ENCODE measurements around the gene TMEM207.
"Not testable (repeated sequence)": the region's sequence is repeated elsewhere in the genome, so short reads cannot be mapped to it uniquely, and the experiment has no call there.

TMEM207 gene

DNA sequence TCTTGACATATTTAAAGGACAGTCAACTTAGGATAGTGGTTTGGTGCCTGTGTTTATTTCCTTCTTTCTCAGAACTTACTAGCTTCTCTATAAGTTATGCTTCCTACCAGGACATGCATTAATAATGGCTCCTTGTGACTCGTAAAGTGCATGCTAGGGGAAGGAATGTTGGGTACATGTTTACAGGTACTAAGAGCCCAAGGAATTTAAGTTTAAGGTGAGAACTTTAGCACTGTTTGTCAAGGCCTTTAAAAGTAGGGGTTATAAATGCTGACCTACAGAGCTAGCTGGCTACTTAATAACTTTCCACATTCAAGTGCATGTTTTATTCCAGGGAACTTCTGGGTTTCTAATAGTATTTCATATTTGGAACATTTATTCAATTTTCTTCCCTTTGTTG, at the start of gene TMEM207:
TSS of gene TMEM207 (minus strand) at position 101 of the 400 bp plus-strand sequence. CDS start at position 9, 92 bp downstream.
- no peak for DNase-seq (ENCODE audit: low read depth)

DNA sequence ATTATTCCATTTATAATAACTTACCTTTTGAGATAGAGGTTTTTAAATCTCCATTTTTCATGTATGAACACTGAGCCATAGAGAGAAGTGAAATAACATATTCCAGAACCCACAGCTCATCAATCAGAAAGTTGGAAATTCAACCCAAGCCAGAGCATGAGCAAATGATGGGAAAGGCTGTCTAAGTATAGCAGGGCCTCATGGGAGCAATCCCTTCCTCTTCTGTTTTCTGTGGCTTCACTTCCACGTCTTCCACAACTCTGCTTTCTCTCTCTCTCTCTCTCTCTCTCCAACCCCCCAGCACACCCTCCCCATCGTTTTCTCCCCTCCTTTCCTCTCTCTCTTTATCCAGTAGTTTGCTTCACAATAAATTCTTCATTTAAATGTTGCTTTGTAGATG, 49.4 kb upstream of the TMEM207 start:
- DNase-seq (ENCODE audit: low read depth) = no peak

DNA sequence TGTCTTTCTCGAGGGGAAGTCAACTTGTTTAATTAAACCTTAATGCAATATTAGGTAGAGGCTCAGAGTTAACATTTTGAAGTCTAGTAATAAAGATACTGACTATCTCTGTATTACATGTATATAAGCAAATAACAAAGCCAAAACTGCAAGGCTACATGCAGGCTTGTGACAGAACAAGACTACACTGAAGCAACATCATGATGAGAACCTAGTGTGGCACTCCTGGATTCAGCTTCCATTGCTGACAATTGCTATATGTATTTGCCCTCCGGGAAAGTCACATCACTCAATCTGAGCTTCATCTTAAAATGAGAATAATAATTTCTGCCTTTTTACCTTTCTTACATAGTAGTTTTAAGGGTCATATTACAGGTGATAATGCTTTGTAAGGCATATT, 48.6 kb upstream of the TMEM207 start:
- no peak for DNase-seq (ENCODE audit: low read depth)

GRCh38 chr3:190497811-190498210, 48.1 kb upstream of the TMEM207 start:
- no peak for DNase-seq (ENCODE audit: low read depth)

GRCh38 chr3:190496859-190497258, 47.2 kb upstream of the TMEM207 start:
- no peak for DNase-seq (ENCODE audit: low read depth)

DNA sequence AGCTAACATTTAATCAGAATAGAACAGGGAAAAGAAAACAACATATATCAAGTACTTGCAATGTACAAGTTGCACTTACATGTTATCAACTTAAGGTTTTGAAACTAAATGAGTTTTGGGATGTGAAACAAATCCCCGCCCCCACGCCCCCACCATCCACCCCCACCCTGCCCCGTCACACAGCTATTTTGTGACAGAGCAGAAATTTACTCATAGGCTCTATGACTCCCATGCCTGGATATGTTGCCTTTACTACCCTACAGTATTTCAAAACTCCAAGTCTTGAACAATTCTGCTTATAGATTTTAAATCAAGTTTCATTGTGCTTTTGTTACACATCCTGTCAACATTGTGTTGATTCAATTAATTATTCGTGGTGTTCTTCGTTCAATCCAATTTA, 46.1 kb upstream of the TMEM207 start:
- no peak for DNase-seq (ENCODE audit: low read depth)

DNA sequence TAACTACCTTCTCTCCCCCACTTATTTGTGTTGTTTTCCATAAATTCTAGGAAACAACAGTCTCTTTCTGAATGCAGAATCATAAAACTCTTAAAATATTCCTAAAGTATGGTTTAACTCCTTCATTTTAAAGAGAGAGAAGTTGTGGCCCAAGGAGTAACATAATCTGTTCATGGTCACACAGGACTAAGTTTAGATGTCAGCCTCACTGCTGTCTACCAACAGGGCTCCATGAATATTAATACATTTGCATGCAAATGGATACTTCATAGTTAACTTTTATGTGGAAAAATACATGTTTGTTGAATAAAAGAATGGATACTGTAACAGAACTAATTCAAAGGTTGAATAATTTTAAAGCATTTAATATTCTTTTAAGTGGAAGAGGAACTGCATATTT, 45.7 kb upstream of the TMEM207 start:
- DNase-seq (ENCODE audit: low read depth) = no peak

GRCh38 chr3:190494907-190495306, 45.2 kb upstream of the TMEM207 start:
- DNase-seq (ENCODE audit: low read depth) = no peak

DNA sequence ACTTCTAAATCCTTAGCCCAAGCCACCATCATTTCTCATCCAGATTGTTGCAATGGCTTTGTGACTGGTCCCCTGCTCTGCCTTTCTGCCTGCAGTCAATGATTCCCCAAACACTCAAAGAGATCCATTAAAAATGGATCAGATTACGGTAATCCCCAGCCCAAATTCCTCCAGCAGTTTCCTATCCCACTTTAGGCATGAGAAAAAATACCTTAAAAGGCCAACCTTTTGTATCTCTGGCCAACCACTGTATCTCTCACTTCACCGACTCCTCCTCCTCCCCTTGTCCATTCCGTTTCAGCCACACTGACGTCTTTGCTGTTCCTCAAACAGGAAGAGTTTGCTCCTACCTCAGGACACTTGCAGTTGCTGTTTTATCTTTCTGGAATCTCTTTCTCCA, 43.3 kb upstream of the TMEM207 start:
- DNase-seq (ENCODE audit: low read depth) = no peak

GRCh38 chr3:190492129-190492528, 42.4 kb upstream of the TMEM207 start:
- DNase-seq (ENCODE audit: low read depth) = no peak

GRCh38 chr3:190491533-190492054, 41.9 kb upstream of the TMEM207 start:
- DNase-seq (ENCODE audit: low read depth) = no peak

DNA sequence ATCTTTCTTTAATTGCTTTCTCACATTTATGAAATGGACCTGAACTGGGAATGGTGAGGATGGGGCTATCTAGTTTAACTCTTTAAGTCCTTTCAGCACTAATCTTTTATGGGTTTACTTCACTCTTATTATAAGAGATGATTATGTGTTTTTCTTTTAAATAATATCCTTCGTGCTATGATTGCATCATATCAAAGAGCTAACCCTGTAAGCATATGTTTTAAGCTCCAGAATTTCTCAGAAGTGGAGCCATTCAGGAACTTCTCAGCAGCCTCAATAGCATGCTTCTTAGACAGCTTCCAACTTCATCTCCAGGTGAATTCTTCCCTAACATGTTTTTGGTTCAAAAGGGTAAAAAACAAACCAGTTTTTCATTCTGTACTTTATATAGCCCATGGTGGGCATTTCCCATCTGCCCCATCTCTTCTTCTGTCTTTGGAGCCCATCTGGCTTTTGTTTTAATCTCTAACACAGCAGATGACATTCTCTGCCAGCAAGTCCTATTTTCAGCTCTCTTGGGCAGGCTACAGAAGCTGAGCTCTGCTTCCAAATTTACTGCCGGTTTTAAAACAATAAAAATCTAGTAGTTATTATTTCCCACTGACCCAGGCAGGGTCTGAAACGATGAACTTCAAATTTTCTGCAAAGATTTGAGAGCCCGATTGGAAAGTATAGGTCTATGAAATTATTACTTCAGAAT, 37.4 kb upstream of the TMEM207 start:
- no peak for DNase-seq (ENCODE audit: low read depth)

DNA sequence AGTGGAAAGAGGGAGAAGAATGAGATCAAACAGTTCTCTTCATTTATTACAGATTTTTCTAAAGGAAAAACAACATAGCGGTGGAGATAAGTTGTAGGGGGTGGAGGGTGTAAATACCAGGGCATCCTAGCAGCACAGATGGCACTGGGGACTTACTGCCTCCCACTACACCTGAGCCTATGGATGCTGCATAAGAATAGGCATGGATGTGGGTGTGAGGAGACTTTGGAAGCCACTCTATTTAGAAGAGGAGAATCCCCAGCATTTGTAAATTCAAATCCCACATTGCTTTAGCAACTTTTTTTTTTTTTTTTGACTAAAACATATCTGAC, 36.8 kb upstream of the TMEM207 start:
- no peak for DNase-seq (ENCODE audit: low read depth)

GRCh38 chr3:190485830-190486532, 36.3 kb upstream of the TMEM207 start:
- DNase-seq (ENCODE audit: low read depth) = no peak

DNA sequence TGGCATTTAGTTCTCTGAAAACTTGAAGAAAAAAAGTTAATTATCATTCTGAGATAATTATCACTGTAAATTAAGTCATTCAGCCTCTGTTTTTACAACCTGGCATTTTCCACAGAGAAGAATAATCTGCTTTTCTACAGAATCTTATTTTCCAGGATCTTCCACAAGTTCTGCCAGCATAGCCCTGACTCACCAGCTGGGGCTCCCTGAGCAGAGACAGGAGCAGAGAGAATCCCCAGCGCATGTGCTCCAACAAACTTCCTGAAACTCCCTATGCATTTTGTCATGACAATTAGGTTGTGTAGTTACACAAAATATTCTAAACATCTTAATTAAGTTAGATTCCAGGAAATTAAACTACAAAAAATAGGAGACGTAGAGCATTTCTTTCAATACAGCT, 32.1 kb upstream of the TMEM207 start:
- DNase-seq (ENCODE audit: low read depth) = no peak

DNA sequence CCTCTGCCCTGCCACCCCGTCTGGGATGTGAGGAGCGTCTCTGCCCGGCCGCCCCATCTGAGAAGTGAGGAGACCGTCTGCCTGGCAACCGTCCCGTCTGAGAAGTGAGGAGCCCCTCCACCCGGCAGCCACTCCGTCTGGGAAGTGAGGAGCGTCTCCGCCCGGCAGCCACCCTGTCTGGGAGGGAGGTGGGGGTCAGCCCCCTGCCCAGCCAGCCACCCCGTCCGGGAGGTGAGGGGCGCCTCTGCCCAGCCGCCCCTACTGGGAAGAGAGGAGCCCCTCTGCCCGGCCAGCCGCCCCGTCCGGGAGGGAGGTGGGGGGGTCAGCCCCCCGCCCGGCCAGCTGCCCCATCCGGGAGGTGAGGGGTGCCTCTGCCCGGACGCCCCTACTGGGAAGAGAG, 23.6 kb upstream of the TMEM207 start:
- DNase-seq (ENCODE audit: low read depth) = not testable (repeated sequence)

DNA sequence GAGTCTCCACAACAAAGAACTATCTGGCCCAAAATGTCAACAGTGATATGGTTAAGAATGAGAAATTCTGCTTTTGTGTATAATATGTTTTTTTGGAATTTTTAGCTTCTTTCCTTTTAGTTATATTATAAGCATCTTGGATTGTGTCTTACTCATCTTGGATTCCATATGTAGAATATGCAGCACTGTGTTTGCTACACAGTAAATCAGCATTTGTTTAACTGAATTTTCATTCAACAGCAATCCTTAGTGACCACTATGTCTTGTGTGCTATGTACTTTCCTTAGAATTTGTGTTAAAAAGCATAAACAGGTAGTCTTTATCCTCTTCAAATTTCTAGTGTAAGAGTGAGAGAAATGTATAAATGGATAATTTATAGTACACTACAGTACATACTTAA, 18.2 kb upstream of the TMEM207 start:
- DNase-seq (ENCODE audit: low read depth) = no peak

DNA sequence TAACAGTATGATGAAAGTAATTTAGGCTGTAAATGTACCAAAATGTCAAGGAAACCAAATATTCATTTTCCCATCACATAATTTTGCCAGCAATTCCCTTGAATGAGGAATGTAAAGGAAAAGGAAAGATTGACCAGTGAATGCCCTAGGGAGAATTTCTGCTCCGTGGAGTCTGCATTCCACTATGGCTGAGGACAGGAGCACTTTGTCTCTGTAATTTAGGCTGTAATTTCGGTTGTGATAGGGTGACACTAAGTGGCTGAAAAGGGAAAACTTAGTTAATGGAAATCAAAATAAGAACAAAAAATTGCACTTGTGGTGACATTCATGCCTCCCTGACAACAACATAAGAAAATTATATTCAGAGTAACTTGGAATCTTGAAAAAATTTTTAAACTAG, 8.3 kb upstream of the TMEM207 start:
- DNase-seq (ENCODE audit: low read depth) = no peak

DNA sequence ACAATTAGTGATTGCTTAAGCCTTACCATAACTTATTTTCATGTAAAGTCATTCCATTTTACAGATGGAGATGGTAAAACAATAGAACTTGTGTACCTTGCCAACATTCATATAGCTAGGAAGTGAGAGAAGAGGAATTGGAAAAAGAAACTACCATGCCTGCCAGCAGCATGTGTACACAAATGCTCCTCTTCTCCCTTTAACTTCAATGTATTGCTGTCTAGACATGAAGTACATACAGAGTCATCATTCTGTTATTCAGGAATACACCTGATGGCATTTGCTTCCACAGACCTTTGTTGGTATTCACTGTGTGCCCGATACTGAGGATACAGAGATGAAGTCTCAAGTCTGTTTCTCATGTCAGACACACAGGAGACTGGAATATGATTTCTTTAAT, 7.1 kb upstream of the TMEM207 start:
- DNase-seq (ENCODE audit: low read depth) = no peak

GRCh38 chr3:190455828-190456227, 6.1 kb upstream of the TMEM207 start:
- no peak for DNase-seq (ENCODE audit: low read depth)

DNA sequence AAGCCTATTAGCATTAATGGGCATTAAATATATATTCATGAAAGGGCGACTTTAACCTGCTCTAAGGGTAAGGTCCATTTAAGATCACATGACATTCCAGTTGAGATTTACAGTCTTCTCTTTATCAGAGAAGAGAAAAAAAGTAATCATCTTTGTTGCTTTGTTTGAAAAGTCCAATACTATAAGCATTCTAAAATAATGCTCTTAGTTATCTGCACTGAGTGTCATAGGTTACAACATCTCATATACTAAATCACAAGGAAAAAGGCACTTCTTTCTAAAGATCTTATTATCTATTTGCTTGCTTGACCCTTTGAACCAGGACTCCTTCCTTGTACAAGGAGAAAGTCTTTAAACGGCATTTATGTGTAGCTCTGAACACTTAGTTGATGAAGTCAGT, 1.4 kb downstream of the TMEM207 start:
- DNase-seq (ENCODE audit: low read depth) = no peak

GRCh38 chr3:190446573-190447279, 3.0 kb downstream of the TMEM207 start:
- no peak for DNase-seq (ENCODE audit: low read depth)

DNA sequence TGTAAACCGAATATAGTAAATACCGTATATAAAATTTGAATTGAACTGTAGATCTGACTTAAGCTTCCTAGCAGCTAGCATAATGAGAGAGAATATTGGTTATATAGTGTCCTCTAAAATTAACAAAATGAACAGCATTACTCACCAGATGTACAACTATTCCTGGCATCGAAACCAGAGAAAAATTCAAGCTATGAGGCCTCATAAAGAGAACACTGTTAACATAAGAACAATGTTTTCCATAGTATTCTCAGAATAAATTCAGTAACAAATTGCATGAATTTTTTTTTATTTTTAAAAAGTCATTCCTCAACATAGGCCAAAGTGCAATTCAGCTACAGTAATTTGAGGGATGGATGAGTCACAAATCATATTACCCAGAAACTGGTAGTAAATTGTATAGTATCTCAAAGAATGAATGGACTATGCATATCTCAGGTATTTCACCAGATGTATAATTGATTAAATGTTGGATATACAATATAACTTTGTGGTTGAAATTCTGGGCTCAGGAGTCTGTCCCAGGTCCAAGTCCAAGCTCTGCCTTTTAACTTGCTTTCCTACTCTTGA, 5.0 kb downstream of the TMEM207 start:
- no peak for DNase-seq (ENCODE audit: low read depth)

All from fibroblast of gingiva (primary cell).